Duodenal mucosa (tissue), 2 donors: Measurements from ENCODE around the gene DIDO1.

Experiments used
- H3K27ac ChIP-seq: one replicate; pipeline ENCODE4 v1.7.0; 2013; ENCODE audit warnings: low read depth, low read length
- H3K27me3 ChIP-seq, 2 donors: one replicate each; pipeline ENCODE4 v1.7.0; 2013; ENCODE audit warnings: low read length in 2 of 2, control low read depth in 1 of 2; ENCODE audit not compliant: insufficient read depth in 2 of 2, control insufficient read depth in 1 of 2
- H3K36me3 ChIP-seq, 2 donors: one replicate each; pipeline ENCODE4 v1.7.0; 2013; ENCODE audit warnings: low read length in 2 of 2, control low read depth in 1 of 2; ENCODE audit not compliant: insufficient read depth in 2 of 2, control insufficient read depth in 1 of 2
- H3K4me1 ChIP-seq, 2 donors: one replicate each; pipeline ENCODE4 v1.7.0; 2013; ENCODE audit warnings: low read length in 2 of 2, control low read depth in 1 of 2; ENCODE audit not compliant: insufficient read depth in 2 of 2, control insufficient read depth in 1 of 2
- H3K4me3 ChIP-seq, 2 donors: one replicate each; pipeline ENCODE4 v1.7.0; 2013; ENCODE audit warnings: low read length in 2 of 2, low read depth in 1 of 2
- H3K9ac ChIP-seq, 2 donors: one replicate each; pipeline ENCODE4 v1.7.0; 2013; ENCODE audit warnings: low read length in 2 of 2, low read depth in 1 of 2
- H3K9me3 ChIP-seq, 2 donors: one replicate each; pipeline ENCODE4 v1.7.0; 2013; ENCODE audit warnings: low read length in 2 of 2, control low read depth in 1 of 2; ENCODE audit not compliant: control insufficient read depth in 1 of 2

Gene DIDO1

DNA sequence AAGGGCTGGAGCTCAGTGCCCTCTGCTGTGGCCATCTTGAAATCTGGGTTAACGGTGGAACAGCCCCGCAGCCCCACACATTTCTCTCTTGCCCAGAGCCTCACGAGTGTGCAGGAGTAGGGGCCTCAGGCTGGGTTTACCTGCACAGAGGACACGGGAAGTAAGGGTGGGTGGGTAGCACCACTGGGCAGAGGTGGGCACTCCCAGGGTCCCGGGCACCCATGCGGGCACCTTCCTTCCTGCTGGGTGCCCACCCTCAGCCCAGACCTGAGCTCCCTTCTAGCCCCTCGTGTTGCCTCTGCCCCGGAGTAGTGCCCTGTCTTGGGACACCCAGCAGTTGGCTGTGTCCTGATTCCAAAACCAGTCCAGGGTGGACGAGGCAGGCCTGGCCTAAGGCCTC is 98.3 kb downstream of the DIDO1 start:
- no peaks in the 10 kb centered on the region for H3K36me3 ChIP-seq
- no peak overlapping the region for H3K27ac ChIP-seq
- no peaks in the 10 kb centered on the region for H3K27me3 ChIP-seq
- no peak overlapping the region for H3K4me3 ChIP-seq
- H3K9me3 ChIP-seq, result no peaks in the 10 kb centered on the region
- H3K4me1 ChIP-seq, result peaks cover 28 to 30% of the 10 kb centered on the region in 2 donors
- H3K9ac ChIP-seq, result no peak overlapping the region
